Left ventricle myocardium inferior (tissue), 1 donor: ENCODE measurements around the gene CAPS. TPM values are rescaled to one million over a fixed set of nuclear protein-coding genes. Genes with fewer than 3 reads are reported as not detected.
"Not testable (repeated sequence)": the region's sequence is repeated elsewhere in the genome, so short reads cannot be mapped to it uniquely, and the experiment has no call there.

Experiments
- DNase-seq: peaks from one replicate; pipeline ENCODE4 v3.0.0-alpha.2; 2020
- H3K27ac ChIP-seq: fragments of 200-600 bp; replicated peaks from 2 replicates; pipeline ENCODE4 v1.8.0; 2021
- H3K27me3 ChIP-seq: fragments of 200-600 bp; 2 replicates; pipeline ENCODE4 v1.8.0; 2021; ENCODE audit warnings: low read depth
- H3K36me3 ChIP-seq: fragments of 200-600 bp; 2 replicates; pipeline ENCODE4 v1.8.0; 2021
- H3K4me1 ChIP-seq: fragments of 200-600 bp; 2 replicates; pipeline ENCODE4 v1.8.0; 2021
- H3K4me3 ChIP-seq: fragments of 200-600 bp; 2 replicates; pipeline ENCODE4 v1.8.0; 2021; ENCODE audit warnings: mild to moderate bottlenecking, moderate library complexity
- H3K9me3 ChIP-seq: fragments of 200-600 bp; replicated peaks from 2 replicates; pipeline ENCODE4 v1.8.0; 2021
- intact Hi-C: fragments of 100-400 bp; cut with micrococcal nuclease; formaldehyde crosslinking; loops from one replicate; pipeline ENCODE4 v1.11.0; 2022
- total RNA-seq: library from RNA; stranded (reverse); fragmentation: NEBNext Ultra II Directional; extraction: Animal tissue kit (Norgen Biotek cat#: 25700); gene quantifications from one replicate; pipeline ENCODE4 v1.2.1, GENCODE V29; 2021
- TF ChIP-seq, protein P1 (sequence below): fragments of 200-600 bp; IDR thresholded peaks from 2 replicates; pipeline ENCODE4 v1.8.0; 2021; ENCODE audit warnings: antibody characterized with exemption, mild to moderate bottlenecking, borderline replicate concordance
- donor health status: DM: no; HTN: yes; CAD: no; lungs with severe emphysema.

Gene CAPS
- total RNA-seq, 1 donor from 2014 or later: 6.1 TPM

DNA sequence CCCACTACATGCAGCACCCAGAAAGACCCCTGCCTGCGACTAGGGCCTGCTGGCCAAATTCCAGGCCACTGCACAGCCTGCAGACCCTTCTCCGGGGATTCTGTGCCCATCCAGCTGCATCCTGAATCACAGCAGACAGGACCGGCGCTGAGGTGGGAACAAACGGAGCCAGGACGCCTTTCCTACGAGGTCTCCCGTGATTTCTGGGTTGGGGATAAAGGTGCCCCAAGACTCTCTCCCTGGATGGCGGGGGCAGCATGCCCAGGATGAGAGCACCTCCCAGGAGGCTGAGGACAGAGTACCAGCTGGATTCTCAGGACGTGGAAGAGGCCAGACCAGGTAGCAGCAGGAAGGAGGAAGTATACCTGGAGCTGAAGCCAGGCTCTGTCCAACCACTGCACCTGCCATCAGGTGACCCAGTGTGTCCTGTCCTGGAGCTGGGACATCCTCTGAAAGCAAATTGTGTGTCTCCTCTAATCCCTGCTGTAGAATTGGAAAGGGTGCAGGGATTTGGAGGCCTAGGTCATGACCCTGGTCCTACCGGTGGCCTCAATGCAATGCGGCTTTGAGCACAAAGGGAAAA is 40.3 kb upstream of the CAPS start:
- TF ChIP-seq, protein P1, sequence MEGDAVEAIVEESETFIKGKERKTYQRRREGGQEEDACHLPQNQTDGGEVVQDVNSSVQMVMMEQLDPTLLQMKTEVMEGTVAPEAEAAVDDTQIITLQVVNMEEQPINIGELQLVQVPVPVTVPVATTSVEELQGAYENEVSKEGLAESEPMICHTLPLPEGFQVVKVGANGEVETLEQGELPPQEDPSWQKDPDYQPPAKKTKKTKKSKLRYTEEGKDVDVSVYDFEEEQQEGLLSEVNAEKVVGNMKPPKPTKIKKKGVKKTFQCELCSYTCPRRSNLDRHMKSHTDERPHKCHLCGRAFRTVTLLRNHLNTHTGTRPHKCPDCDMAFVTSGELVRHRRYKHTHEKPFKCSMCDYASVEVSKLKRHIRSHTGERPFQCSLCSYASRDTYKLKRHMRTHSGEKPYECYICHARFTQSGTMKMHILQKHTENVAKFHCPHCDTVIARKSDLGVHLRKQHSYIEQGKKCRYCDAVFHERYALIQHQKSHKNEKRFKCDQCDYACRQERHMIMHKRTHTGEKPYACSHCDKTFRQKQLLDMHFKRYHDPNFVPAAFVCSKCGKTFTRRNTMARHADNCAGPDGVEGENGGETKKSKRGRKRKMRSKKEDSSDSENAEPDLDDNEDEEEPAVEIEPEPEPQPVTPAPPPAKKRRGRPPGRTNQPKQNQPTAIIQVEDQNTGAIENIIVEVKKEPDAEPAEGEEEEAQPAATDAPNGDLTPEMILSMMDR: no peak
- Histone ChIP-seq H3K9me3 (no peaks in the 10 kb centered on the region), H3K27ac (no peak overlapping the region), H3K4me1 (no peaks in the 10 kb centered on the region), H3K27me3 (peaks cover 24% of the 10 kb centered on the region), H3K36me3 (no peaks in the 10 kb centered on the region), H3K4me3 (no peak overlapping the region)
- intact Hi-C loops: no loop called here
- DNase-seq: no peak

DNA sequence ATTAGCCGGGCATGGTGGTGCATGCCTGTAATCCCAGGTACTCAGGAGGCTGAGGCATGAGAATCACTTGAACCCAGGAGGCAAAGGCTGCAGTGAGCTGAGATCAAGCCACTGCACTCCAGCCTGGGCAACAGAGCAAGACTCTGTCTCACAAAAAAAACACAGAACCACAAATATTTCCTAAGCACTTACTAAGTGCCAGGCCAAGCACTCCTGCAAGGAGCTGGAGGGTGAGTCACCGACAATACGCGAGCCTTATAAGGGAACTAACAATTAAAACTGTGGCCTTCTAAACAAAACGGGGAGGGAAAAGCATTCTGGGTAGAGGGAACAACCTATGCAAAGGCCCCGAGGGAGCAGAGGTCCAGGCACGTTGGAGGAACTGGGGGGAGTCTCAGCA is 39.6 kb upstream of the CAPS start:
- intact Hi-C loops, H3K27ac ChIP-seq, H3K9me3 ChIP-seq, DNase-seq, H3K36me3 ChIP-seq, H3K4me1 ChIP-seq, H3K4me3 ChIP-seq: not testable (repeated sequence)
- peaks cover 30% of the 10 kb centered on the region for H3K27me3 ChIP-seq

DNA sequence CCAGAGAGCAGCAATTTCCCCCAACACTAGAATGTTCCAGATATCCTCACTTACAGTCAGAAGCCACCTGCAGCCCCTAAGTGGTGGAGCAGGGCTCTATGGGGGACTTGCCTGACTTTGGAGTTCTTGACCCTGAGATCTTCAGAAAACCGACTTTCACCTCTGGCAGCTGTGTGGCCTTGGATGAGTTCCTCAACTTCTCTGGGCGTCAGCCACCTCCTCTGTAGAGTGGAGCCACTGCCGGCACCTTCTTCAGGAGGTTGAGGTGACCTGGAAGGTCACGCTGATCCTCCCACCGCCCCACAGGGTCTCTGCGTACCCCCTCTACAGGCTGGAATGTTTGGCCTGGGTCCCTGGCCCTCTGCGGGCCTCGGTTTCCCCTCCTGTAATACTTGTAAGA is 36.6 kb upstream of the CAPS start:
- DNase-seq: no peak
- no peaks in the 10 kb centered on the region for H3K9me3 ChIP-seq
- H3K4me1 ChIP-seq: peaks cover 14% of the 10 kb centered on the region
- peaks cover 44% of the 10 kb centered on the region for H3K27me3 ChIP-seq
- TF ChIP-seq, protein P1: no peak
- H3K4me3 ChIP-seq: no peak overlapping the region
- no peaks in the 10 kb centered on the region for H3K36me3 ChIP-seq
- no peak overlapping the region for H3K27ac ChIP-seq
- intact Hi-C loops: no loop called here

DNA sequence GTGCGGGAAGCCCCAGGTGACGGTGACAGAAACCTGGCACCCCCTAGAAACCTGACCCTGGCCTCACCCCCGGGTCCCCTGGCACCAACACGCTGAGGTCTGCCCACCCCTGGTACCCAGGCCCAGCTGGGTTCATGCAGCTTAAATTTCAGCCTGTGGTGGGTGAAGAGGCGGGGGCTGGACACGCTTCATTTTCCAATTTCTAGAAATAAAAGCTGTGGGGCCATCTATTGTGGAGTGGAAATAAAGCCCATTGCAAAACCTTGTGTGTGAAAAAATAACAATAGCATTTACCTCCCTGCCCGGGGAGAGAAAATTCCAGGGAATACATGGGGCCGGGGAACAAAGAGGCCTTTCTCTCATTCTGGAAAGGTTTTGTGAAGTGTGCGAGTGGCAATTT is 36.2 kb upstream of the CAPS start:
- peaks cover 14% of the 10 kb centered on the region for H3K4me1 ChIP-seq
- H3K27me3 ChIP-seq: peaks cover 44% of the 10 kb centered on the region
- H3K9me3 ChIP-seq: no peaks in the 10 kb centered on the region
- H3K36me3 ChIP-seq: no peaks in the 10 kb centered on the region
- no peak for DNase-seq
- no peak overlapping the region for H3K27ac ChIP-seq
- intact Hi-C loops: no loop called here
- TF ChIP-seq, protein P1: no peak
- no peak overlapping the region for H3K4me3 ChIP-seq

DNA sequence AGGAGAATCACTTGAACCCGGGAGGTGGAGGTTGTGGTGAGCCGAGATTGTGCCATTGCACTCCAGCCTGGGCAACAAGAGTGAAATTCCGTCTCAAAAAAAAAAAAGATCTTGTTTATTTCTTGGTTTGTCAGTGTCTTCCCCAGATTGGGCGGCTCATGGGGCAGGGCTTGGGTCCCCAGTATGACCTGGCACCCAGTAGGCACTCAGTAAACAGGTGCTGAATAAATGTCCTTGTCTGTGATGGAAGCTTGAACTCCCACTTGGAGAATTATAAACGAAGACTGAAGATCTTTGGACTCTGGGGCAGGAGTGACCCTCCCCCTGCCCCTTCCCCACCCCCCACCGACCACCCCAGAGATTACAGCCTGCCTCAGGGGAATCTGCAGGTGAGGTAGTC is 33.9 kb upstream of the CAPS start:
- H3K9me3 ChIP-seq: no peaks in the 10 kb centered on the region
- H3K27ac ChIP-seq: peak overlapping the region; percentile 50
- H3K27me3 ChIP-seq: peaks cover 44% of the 10 kb centered on the region
- DNase-seq: no peak
- TF ChIP-seq, protein P1: no peak
- intact Hi-C loops: no loop called here
- no peak overlapping the region for H3K4me3 ChIP-seq
- H3K4me1 ChIP-seq: peaks cover 14% of the 10 kb centered on the region
- H3K36me3 ChIP-seq: no peaks in the 10 kb centered on the region

DNA sequence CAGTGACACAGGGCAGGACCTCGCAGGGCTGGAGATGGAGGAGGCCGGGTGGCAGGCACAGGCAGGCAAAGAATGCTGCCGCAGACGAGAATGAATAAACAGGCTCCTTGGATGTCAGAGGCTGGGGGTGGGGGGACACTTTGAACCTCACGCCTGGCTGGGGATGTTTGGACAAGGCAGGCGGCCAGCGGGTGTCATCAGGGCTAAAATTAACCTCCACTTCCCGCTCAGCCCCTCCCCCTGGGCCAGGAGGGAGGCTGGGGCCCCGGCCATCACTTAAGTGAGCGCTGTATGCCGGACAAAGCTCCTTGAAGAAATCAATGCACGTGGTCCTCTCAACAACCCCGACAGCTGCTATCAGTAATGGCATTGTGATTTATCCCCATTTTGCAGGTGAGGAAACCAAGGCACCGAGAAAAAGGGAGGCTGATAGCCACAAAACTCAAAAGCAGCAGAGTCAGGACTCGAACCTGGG is 33.4 kb upstream of the CAPS start:
- peaks cover 14% of the 10 kb centered on the region for H3K4me1 ChIP-seq
- TF ChIP-seq, protein P1: no peak
- H3K27me3 ChIP-seq: peaks cover 44% of the 10 kb centered on the region
- H3K36me3 ChIP-seq: no peaks in the 10 kb centered on the region
- intact Hi-C loops: no loop called here
- peak overlapping the region; percentile 50 for H3K27ac ChIP-seq
- no peaks in the 10 kb centered on the region for H3K9me3 ChIP-seq
- peak; percentile 78 for DNase-seq
- H3K4me3 ChIP-seq: no peak overlapping the region
